HCT116 (cell line): ENCODE data around the gene AADACL2.

Experiments used
- ATF3 ChIP-seq: IDR thresholded peaks from 2 replicates; pipeline ENCODE4 v1.6.1; 2012
- CBX3 ChIP-seq: IDR thresholded peaks from 2 replicates; pipeline ENCODE4 v1.6.1; 2012; ENCODE audit warnings: low read depth
- CTCF ChIP-seq, 3 experiments: fragments of 200-600 bp in 1 of 3; sonication (generic) in 1 of 3; IDR thresholded peaks in 2 of 3; conservative IDR thresholded peaks in 1 of 3; 2 replicates each; pipeline ENCODE4 v1.5.1; 2012 to 2017; ENCODE audit warnings: low read depth in 2 of 3, low read length in 2 of 3, antibody characterized with exemption in 1 of 3, borderline replicate concordance in 1 of 3, control low read depth in 1 of 3, mild to moderate bottlenecking in 1 of 3, mixed read lengths in 1 of 3, mixed run types in 1 of 3, moderate library complexity in 1 of 3; ENCODE audit not compliant: insufficient read depth in 1 of 3
- EGR1 ChIP-seq: IDR thresholded peaks from 2 replicates; pipeline ENCODE4 v1.6.1; 2012; ENCODE audit warnings: low read depth
- ELF1 ChIP-seq: IDR thresholded peaks from 2 replicates; pipeline ENCODE4 v1.6.1; 2012; ENCODE audit warnings: low read depth, borderline replicate concordance
- EZH2 ChIP-seq: fragments of 200-600 bp; sonication (generic); IDR thresholded peaks from 2 replicates; pipeline ENCODE4 v1.6.1; 2017; ENCODE audit warnings: antibody characterized with exemption, mixed run types
- POLR2A ChIP-seq: IDR thresholded peaks from 2 replicates; pipeline ENCODE4 v1.7.0; 2011; ENCODE audit warnings: borderline replicate concordance; ENCODE audit not compliant: insufficient read depth, insufficient read length; ENCODE audit errors: extremely low read depth
- POLR2AphosphoS5 ChIP-seq: IDR thresholded peaks from 2 replicates; pipeline ENCODE4 v1.6.1; 2011; ENCODE audit warnings: mild to moderate bottlenecking, low read depth, low read length, moderate library complexity
- RAD21 ChIP-seq: IDR thresholded peaks from 2 replicates; pipeline ENCODE4 v1.6.1; 2012; ENCODE audit warnings: low read depth, mild to moderate bottlenecking
- ZNF274 ChIP-seq: fragments of 200-500 bp; sonication (Bioruptor generic); IDR thresholded peaks from 2 replicates; pipeline ENCODE4 v1.6.1; 2014; ENCODE audit warnings: mild to moderate bottlenecking, low read depth, low read length, inconsistent platforms

- TF ChIP-seq CTCF (IDR thresholded peaks at IDR 0.05 in 2 of 3, conservative IDR thresholded peaks at IDR 0.05 in 1 of 3; ENCODE audit: borderline replicate concordance in 1 of 3, insufficient read depth in 1 of 3, low read depth in 2 of 3, low read length in 2 of 3) (no peak), POLR2AphosphoS5 (no peak), EGR1 (no peak), CBX3 (no peak), ZNF274 (no peak), EZH2 (no peak), POLR2A (no peak), ATF3 (no peak), RAD21 (no peak), ELF1 (no peak)
Measured at GRCh38 chr3:151690645-151691044, 43.1 kb upstream of the AADACL2 start.
